Mammary epithelial cell (primary cell): ENCODE data around the gene PPARD.

Experiments used
- EZH2 ChIP-seq: IDR thresholded peaks from 2 replicates; pipeline ENCODE4 v1.6.1; 2012; ENCODE audit warnings: low read length, inconsistent platforms, borderline replicate concordance
- TF ChIP-seq, protein P1 (sequence below), 2 donors: IDR thresholded peaks in 1 of 2; conservative IDR thresholded peaks in 1 of 2; 2 replicates each; pipeline ENCODE4 v1.5.1; 2011 to 2012; ENCODE audit warnings: inconsistent platforms in 2 of 2, low read length in 2 of 2, mild to moderate bottlenecking in 2 of 2, control low read depth in 1 of 2, low read depth in 1 of 2; ENCODE audit not compliant: insufficient read depth in 1 of 2; ENCODE audit errors: extremely low read depth in 1 of 2

GRCh38 chr6:35300848-35301247, 41.5 kb upstream of the PPARD start:
- TF ChIP-seq, protein P1, sequence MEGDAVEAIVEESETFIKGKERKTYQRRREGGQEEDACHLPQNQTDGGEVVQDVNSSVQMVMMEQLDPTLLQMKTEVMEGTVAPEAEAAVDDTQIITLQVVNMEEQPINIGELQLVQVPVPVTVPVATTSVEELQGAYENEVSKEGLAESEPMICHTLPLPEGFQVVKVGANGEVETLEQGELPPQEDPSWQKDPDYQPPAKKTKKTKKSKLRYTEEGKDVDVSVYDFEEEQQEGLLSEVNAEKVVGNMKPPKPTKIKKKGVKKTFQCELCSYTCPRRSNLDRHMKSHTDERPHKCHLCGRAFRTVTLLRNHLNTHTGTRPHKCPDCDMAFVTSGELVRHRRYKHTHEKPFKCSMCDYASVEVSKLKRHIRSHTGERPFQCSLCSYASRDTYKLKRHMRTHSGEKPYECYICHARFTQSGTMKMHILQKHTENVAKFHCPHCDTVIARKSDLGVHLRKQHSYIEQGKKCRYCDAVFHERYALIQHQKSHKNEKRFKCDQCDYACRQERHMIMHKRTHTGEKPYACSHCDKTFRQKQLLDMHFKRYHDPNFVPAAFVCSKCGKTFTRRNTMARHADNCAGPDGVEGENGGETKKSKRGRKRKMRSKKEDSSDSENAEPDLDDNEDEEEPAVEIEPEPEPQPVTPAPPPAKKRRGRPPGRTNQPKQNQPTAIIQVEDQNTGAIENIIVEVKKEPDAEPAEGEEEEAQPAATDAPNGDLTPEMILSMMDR (conservative IDR thresholded peaks at IDR 0.05 in 1 of 2, IDR thresholded peaks at IDR 0.05 in 1 of 2; ENCODE audit: extremely low read depth in 1 of 2, insufficient read depth in 1 of 2, low read depth in 1 of 2, low read length in 2 of 2): no peak
- no peak for TF ChIP-seq EZH2
